ENCODE data around the gene RETREG2.
"Not testable (repeated sequence)": the region's sequence is repeated elsewhere in the genome, so short reads cannot be mapped to it uniquely, and the experiment has no call there.

Gene RETREG2

GRCh38 chr2:219197388-219197787 is 19.3 kb downstream of the RETREG2 start:
- DNase-seq (ENCODE audit: low spot score) = no peak

- peak; percentile 2 for DNase-seq (ENCODE audit: low spot score)
These were observed 20.9 kb downstream of the RETREG2 start for GRCh38 chr2:219198974-219199373.

DNA sequence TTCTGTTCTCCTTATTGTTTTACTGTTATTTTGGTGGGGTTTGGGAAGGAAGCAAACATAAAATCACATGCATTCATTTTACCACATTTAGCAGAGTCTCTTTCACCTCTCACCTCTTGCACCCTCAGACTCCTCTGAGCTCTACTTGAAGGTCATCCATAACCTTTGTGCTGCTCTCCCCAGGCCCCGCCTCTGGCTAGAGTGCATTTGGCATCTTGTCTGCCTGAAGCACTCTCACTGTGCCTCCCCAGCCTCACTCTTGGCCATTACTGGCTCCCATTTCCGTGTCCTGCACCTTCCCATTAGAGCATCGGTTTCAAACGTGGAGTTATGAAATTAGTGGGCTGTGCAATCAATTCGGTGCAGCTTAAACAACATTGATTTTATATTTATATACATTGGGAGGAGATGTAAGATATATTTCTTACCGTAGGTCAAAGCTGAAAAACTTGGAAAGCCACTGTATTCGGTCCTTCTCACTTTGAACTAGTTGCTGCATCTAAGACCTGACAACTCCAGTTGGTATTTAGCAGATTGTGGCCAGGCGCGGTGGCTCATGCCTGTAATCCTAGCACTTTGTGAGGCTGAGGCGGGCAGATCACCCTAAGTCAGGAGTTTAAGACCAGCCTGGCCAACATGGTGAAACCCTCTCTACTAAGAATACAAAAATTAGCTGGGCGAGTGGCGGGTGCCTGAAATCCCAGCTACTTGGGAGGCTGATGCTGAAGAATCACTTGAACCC is 21.6 kb downstream of the RETREG2 start:
- DNase-seq (ENCODE audit: low spot score) = peak; percentile 3

DNA sequence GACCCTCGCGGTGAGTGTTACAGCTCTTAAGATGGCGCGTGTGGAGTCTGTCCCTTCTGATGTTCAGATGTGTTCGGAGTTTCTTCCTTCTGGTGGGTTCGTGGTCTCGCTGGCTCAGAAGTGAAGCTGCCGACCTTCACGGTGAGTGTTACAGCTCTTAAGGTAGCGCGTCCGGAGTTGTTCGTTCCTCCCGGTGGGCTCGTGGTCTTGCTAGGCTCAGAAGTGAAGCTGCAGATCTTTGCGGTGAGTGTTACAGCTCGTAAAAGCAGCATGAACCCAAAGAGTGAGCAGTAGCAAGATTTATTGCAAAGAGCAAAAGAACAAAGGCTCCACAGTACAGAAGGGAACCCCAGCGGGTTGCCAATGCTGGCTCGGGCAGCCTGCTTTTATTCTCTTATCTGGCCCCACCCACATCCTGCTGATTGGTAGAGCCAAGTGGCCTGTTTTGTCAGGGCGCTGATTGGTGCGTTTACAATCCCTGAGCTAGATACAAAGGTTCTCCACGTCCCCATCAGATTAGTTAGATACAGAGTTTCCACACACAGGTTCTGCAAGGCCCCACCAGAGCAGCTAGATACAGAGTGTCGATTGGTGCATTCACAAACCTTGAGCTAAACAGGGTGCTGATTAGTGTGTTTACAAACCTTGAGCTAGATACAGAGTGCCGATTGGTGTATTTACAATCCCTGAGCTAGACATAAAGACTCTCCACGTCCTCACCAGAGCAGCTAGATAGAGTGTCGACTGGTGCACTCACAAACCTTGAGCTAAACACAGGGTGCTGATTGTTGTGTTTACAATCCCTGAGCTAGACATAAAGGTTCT is 22.6 kb downstream of the RETREG2 start:
- peak; percentile 2 for DNase-seq (ENCODE audit: low spot score)

DNA sequence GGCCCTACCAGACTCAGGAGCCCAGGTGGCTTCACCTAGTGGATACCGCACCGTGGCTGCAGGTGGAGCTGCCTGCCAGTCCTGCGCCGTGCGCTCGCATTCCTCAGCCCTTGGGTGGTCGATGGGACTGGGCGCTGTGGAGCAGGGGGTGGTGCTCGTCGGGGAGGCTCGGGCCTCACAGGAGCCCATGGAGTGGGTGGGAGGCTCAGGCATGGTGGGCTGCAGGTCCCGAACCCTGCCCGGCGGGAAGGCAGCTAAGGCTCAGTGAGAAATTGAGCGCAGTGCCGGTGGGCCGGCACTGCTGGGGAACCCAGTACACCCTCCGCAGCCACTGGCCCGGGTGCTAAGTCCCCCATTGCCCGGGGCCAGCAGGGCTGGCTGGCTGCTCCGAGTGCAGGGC is 23.3 kb downstream of the RETREG2 start:
- DNase-seq (ENCODE audit: low spot score) = not testable (repeated sequence)

- DNase-seq (ENCODE audit: low spot score) = peak; percentile 5
These were observed 26.5 kb downstream of the RETREG2 start for GRCh38 chr2:219204425-219205164.

- DNase-seq (ENCODE audit: low spot score) = peak; percentile 5
These were observed 27.1 kb downstream of the RETREG2 start for GRCh38 chr2:219205165-219205538.

DNA sequence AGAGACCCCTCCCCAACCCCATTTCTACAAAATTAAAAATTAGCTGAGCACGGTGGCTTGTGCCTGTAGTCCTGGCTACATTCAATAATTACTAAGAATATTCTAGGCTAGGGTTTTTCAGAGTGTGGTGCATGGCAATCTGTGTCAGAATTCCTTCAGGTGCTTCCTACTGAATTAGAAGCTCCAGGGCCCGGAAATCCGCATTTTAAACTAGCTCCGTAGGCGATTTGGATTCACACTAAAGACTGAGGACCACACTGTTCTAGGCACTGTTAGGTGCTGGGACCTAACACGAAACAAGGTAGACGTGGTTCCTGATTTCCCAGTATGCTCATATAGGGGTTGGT is 27.9 kb downstream of the RETREG2 start:
- DNase-seq (ENCODE audit: low spot score) = no peak

GRCh38 chr2:219206328-219207133 is 28.5 kb downstream of the RETREG2 start, which contains the start of gene ZFAND2B:
TSS of gene ZFAND2B (plus strand) at chr2:219206782. CDS start at chr2:219206988, 206 bp downstream.
- DNase-seq (ENCODE audit: low spot score) = peak; percentile 96

- no peak for DNase-seq (ENCODE audit: low spot score)
These were observed 29.2 kb downstream of the RETREG2 start for GRCh38 chr2:219207134-219207883.

- peak; percentile 46 for DNase-seq (ENCODE audit: low spot score)
These were observed 30.0 kb downstream of the RETREG2 start for GRCh38 chr2:219207884-219208740.

- DNase-seq (ENCODE audit: low spot score) = peak; percentile 9
These were observed 31.4 kb downstream of the RETREG2 start for GRCh38 chr2:219209236-219210195.

GRCh38 chr2:219210196-219210885 is 32.3 kb downstream of the RETREG2 start:
- peak; percentile 5 for DNase-seq (ENCODE audit: low spot score)

GRCh38 chr2:219210886-219211362 is 32.8 kb downstream of the RETREG2 start:
- peak; percentile 7 for DNase-seq (ENCODE audit: low spot score)

- DNase-seq (ENCODE audit: low spot score) = no peak
These were observed 34.9 kb downstream of the RETREG2 start for GRCh38 chr2:219213026-219213415.

DNA sequence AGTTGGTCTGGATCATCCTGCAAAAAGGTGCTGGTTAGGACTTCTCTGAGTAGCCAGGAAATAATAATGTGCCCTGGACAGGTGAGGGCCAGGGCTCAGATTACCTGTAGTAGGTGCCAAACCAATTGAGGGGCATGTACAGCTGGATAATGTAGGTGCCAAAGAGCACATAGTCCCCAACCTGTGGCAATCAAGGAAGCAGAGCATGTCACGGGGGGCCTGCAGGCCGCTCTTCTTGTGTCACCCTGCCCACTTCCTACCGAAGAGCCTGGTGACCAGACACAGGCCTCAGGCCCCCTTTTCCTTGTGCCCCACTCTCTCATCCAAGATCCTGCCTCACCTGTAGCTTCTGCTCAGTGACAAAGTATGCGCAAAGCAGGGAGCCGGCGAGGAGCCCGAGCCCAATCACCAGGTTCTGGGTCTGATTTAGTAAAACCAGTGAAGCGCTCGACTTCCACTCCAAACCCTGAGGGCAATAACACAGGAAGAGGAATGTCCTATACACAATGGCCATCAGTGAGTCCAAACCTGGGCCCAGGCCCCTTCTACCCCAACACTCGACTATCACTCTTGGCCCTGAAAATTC is 35.5 kb downstream of the RETREG2 start:
- no peak for DNase-seq (ENCODE audit: low spot score)

DNA sequence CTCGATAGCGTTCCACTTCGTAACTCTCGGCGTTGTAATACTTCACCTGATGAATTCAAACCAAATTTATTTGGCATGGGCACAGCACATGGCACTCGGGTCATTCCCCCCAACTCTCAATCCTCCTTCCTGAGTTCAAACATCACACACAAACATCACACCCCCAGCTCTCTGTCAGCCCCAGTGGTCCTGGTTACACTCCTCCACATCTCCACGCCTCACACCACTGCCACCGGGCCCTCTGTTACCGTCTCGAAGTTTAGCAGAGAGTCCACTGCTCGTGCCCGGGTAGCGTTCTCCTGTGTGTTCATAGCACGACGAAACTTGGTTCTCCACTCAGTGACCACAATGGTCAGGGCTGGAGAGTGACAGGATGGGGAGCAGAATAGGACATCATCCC is 36.1 kb downstream of the RETREG2 start:
- DNase-seq (ENCODE audit: low spot score) = no peak

DNA sequence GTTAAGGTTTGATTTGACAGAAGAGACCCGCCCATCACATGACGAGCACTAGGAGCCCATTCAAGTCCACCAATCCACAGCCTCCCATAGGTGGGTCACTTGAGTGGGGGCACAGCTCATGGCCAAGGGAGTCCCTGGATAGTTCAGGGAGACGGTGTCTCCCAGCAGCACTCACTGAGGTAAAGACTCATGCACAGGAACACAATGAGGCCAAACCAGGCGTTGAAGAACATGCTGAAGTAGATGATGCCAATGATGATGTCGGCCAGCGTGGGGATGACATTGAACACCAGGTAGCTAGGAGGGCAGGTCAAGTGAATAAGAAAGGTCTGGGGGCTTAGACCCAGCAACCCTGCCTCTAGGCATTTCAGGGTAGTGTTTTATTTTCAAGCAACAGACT is 36.7 kb downstream of the RETREG2 start:
- no peak for DNase-seq (ENCODE audit: low spot score)
